BLaER1 treated with 17β-estradiol and CSF1 and Interleukin-3, amounts not matched to agents 10 nM and 100 nM (cell line): ENCODE measurements around the gene STEAP1B.

Experiments
- H3K27ac ChIP-seq, 11 experiments: shearing (Covaris generic); formaldehyde crosslinking; 2 replicates each; pipeline ENCODE4 v1.8.1; 2022
- H3K27me3 ChIP-seq, 11 experiments: shearing (Covaris generic); formaldehyde crosslinking; 2 replicates each; pipeline ENCODE4 v1.8.1; 2022
- H3K36me3 ChIP-seq, 11 experiments: shearing (Covaris generic); formaldehyde crosslinking; 2 replicates each; pipeline ENCODE4 v1.8.1; 2022
- H3K4me1 ChIP-seq, 10 experiments: shearing (Covaris generic); formaldehyde crosslinking; 2 replicates each; pipeline ENCODE4 v1.8.1; 2022
- H3K4me2 ChIP-seq, 11 experiments: shearing (Covaris generic); formaldehyde crosslinking; 2 replicates each; pipeline ENCODE4 v1.8.1; 2022
- H3K4me3 ChIP-seq, 10 experiments: shearing (Covaris generic); formaldehyde crosslinking; 2 replicates each; pipeline ENCODE4 v1.8.1; 2022
- H3K9ac ChIP-seq, 11 experiments: shearing (Covaris generic); formaldehyde crosslinking; 2 replicates each; pipeline ENCODE4 v1.8.1; 2022
- H3K9me3 ChIP-seq, 11 experiments: shearing (Covaris generic); formaldehyde crosslinking; replicated peaks in 1 of 11; 2 replicates each; pipeline ENCODE4 v1.8.1; 2022
- H4K20me1 ChIP-seq, 11 experiments: shearing (Covaris generic); formaldehyde crosslinking; 2 replicates each; pipeline ENCODE4 v1.8.1; 2022
- Cebpa-rat ChIP-seq, 11 experiments: shearing (Covaris generic); IDR thresholded peaks; 2 replicates each; pipeline ENCODE4 v1.8.1; 2022

Gene STEAP1B

DNA sequence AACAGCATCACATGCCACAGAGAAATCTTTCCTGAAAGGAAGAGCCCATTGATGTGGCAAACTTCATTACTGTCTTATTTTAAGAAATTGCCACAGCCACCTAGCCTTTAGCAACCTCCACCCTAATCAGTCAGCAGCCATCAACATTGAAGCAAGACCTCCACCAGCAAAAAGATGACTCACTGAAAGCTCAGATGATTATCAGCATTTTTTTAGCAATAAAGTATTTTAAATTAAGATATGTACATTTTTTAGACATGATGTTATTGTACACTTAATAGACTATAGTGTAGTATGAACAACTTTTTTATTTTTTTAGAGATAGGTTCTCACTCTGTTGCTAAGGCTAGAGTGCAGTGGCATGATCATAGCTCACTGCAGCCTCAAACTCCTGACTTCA is 14.8 kb downstream of the STEAP1B start:
- H3K27ac ChIP-seq = peak overlapping the region in 6 of 11 experiments; percentile 6 to 92 (median 79); a peak in 9 of 22 replicates
- H3K4me2 ChIP-seq = peak overlapping the region in 10 of 11 experiments; percentile 16 to 84 (median 65); a peak in 17 of 22 replicates
- no peak overlapping the region for H3K4me3 ChIP-seq
- TF ChIP-seq Cebpa-rat (IDR thresholded peaks at IDR 0.05) = peak in 2 of 11 experiments; percentile 44 to 62; a peak in 1 of 22 replicates
- peak overlapping the region in 1 of 11 experiments; percentile 63; a peak in 1 of 22 replicates for H3K9ac ChIP-seq
- H3K9me3 ChIP-seq = peaks cover 9 to 38% (median 22%) of the 10 kb centered on the region in 11 experiments
- H4K20me1 ChIP-seq = no peaks in the 10 kb centered on the region
- H3K27me3 ChIP-seq = no peaks in the 10 kb centered on the region
- H3K4me1 ChIP-seq = peaks cover 28 to 94% (median 86%) of the 10 kb centered on the region in 10 experiments
- H3K36me3 ChIP-seq = peaks cover 0 to 11% (median 5%) of the 10 kb centered on the region in 11 experiments; a peak in 7 of 22 replicates

DNA sequence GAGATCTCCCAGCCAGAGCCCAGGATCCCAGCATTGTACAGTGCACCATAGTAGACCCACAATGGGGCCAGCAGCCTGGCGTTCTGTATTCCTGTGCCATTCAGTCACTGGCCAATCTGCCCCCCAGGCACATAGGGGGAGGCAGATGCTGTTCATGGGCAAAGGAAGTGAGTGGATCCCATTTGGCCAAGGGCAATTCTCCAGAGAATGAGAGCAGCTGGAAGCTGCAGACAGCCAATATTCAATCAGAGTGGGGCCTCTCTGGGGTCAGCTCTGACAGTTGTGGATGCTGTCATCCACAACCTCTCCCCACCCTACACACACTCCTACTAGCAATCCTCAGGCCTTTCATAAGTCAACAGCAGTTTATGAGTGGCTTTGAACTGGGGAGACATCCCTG is 17.5 kb downstream of the STEAP1B start:
- peak overlapping the region in 1 of 10 experiments; percentile 7; a peak in 1 of 20 replicates for H3K4me3 ChIP-seq

DNA sequence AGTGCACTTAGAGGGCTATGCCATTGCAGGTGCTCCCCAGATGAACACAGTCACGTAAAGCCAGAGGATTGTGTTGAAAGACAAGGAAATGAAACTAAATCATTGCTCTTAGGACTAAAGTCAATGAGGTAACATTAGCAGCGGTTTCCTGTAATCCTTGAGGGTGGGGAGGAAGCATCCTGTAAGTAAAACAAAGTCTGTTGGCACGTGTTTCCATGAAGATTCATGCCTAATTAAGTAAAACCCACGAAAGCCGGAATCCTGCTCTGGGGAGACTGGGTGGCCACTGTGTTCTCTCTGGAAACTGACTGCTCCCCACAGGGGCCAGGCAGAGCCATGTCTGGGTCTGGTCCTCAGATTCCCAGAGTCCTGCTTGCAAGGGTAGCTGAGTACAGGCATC is 18.3 kb downstream of the STEAP1B start:
- H4K20me1 ChIP-seq = no peaks in the 10 kb centered on the region
- peaks cover 27 to 78% (median 63%) of the 10 kb centered on the region in 10 experiments for H3K4me1 ChIP-seq
- 0 out of 20 replicates have a peak overlapping the region, but pooled peaks of 1 of the 10 experiments have one; percentile 5 for H3K4me3 ChIP-seq
- H3K4me2 ChIP-seq = peak overlapping the region; percentile 57 to 86 (median 74)
- H3K9ac ChIP-seq = peak overlapping the region in 9 of 11 experiments; percentile 52 to 81 (median 65); a peak in 18 of 22 replicates
- peak in 9 of 11 experiments; percentile 57 to 92 (median 85); a peak in 16 of 22 replicates for TF ChIP-seq Cebpa-rat (IDR thresholded peaks at IDR 0.05)
- H3K9me3 ChIP-seq = peaks cover 13 to 38% (median 25%) of the 10 kb centered on the region in 11 experiments
- H3K27me3 ChIP-seq = no peaks in the 10 kb centered on the region
- H3K36me3 ChIP-seq = peaks cover 0 to 11% (median 5%) of the 10 kb centered on the region in 11 experiments; a peak in 7 of 22 replicates
- peak overlapping the region in 10 of 11 experiments; percentile 32 to 92 (median 82); a peak in 19 of 22 replicates for H3K27ac ChIP-seq

More for the DNA sequence above, 17.5 kb downstream of the STEAP1B start:
- Histone ChIP-seq H3K27ac (peak overlapping the region in 9 of 11 experiments; percentile 72 to 92 (median 83); a peak in 18 of 22 replicates), H3K36me3 (peaks cover 0 to 11% (median 5%) of the 10 kb centered on the region in 11 experiments; a peak in 7 of 22 replicates), H3K27me3 (no peaks in the 10 kb centered on the region), H3K9me3 (peaks cover 9 to 38% (median 22%) of the 10 kb centered on the region in 11 experiments), H3K4me2 (peak overlapping the region; percentile 57 to 86 (median 74)), H3K9ac (peak overlapping the region in 8 of 11 experiments; percentile 58 to 81 (median 70); a peak in 14 of 22 replicates), H4K20me1 (no peaks in the 10 kb centered on the region), H3K4me1 (peaks cover 28 to 86% (median 71%) of the 10 kb centered on the region in 10 experiments)
- TF ChIP-seq Cebpa-rat (IDR thresholded peaks at IDR 0.05) = no peak

DNA sequence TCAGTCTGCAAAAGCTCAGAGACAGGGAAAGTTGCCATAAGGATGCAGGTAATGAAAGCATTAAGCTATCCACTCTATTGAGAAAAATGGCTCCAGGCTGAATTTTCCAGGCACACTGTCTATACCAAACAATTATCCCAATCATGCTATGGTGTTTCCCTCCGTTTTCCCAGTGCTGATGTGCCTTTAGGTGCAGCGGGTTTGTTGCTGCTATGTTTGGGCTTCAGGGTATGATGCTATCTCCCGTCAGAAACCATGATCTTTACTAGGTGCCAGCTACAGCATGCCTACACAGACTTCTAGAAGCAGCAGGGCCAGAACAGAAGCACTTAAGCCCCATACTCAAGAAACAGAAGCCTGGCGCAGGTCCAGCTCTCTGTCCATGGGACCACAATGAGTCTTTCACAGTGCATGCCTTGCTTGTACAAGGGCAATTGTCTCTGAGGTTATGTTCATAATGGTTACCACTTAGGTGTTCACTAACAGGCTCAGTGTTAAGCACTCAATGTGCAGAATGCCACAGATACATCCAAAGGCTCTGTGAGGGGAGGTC is 19.4 kb downstream of the STEAP1B start:
- peak overlapping the region in 9 of 11 experiments; percentile 72 to 92 (median 83); a peak in 17 of 22 replicates for H3K27ac ChIP-seq
- no peak for TF ChIP-seq Cebpa-rat (IDR thresholded peaks at IDR 0.05)
- peak overlapping the region in 8 of 11 experiments; percentile 72 to 84 (median 75); a peak in 16 of 22 replicates for H3K4me2 ChIP-seq
- no peaks in the 10 kb centered on the region for H3K27me3 ChIP-seq
- H3K9ac ChIP-seq = peak overlapping the region in 5 of 11 experiments; percentile 45 to 81 (median 75); a peak in 8 of 22 replicates
- no peaks in the 10 kb centered on the region for H4K20me1 ChIP-seq
- H3K4me1 ChIP-seq = peaks cover 20 to 67% (median 52%) of the 10 kb centered on the region in 10 experiments
- peaks cover 0 to 11% (median 5%) of the 10 kb centered on the region in 11 experiments; a peak in 7 of 22 replicates for H3K36me3 ChIP-seq
- no peak overlapping the region for H3K4me3 ChIP-seq
- H3K9me3 ChIP-seq = peaks cover 19 to 45% (median 27%) of the 10 kb centered on the region in 11 experiments

DNA sequence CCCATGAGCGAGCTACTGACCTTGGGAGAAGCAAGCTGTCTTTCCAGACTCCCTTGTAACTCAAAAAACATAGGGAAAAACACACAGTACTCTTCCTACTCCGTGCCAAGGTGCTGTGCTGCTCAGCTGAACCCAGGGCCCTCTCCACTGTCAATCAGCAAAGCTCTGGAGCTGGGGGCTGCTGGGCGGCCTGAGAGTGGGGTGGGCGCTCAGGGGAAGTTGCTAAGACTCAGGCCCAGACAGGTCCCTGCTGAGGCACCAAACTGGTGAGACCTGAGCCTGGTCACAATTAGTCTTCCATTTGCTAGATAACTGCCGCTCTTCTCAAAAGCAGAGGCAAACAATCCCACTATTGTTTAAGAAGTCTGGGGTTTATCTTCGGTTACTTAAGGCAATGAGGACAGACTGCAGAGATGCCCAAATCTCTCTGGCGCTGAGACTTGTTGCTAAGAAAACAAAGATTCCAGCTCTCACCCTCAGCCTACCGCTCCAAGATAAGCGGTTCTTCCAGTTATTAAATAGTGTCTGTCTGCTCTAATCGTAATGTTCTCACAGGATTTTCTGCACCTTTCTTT is 22.0 kb downstream of the STEAP1B start:
- TF ChIP-seq Cebpa-rat (IDR thresholded peaks at IDR 0.05) = no peak
- no peak overlapping the region for H3K4me2 ChIP-seq

DNA sequence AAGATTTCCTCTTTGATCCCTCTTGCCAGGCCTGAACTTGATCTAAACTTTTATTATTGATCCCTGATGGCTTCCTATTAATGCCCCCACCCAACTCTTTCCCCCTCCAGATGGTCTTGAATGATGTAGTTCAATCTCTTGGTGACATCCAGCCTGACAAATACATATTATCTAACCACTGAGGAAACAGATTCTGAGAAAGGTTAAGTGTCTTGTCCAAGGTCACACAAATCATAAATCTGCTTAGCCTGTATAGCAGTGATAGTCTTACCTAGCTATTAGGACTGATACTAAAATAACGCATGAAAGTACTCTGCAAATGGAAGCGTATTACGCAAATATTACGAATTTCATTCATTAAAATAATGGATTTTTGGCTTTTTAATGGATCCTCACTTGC is 22.7 kb downstream of the STEAP1B start:
- Histone ChIP-seq H3K27me3 (no peaks in the 10 kb centered on the region), H3K4me3 (no peak overlapping the region), H3K4me2 (no peak overlapping the region), H3K27ac (peak overlapping the region in 4 of 11 experiments; percentile 19 to 43 (median 32); a peak in 4 of 22 replicates), H3K36me3 (no peaks in the 10 kb centered on the region), H4K20me1 (no peaks in the 10 kb centered on the region), H3K9me3 (peaks cover 0 to 18% (median 13%) of the 10 kb centered on the region in 11 experiments; a peak in 7 of 22 replicates), H3K4me1 (peaks cover 11 to 34% (median 22%) of the 10 kb centered on the region in 10 experiments), H3K9ac (no peak overlapping the region)
- no peak for TF ChIP-seq Cebpa-rat (IDR thresholded peaks at IDR 0.05)

More for the DNA sequence above, 22.0 kb downstream of the STEAP1B start:
- no peaks in the 10 kb centered on the region for H3K27me3 ChIP-seq
- peak overlapping the region in 4 of 11 experiments; percentile 48 to 91 (median 90); a peak in 3 of 22 replicates for H3K27ac ChIP-seq
- no peak overlapping the region for H3K4me3 ChIP-seq
- H3K9me3 ChIP-seq = peaks cover 2 to 25% (median 17%) of the 10 kb centered on the region in 11 experiments; a peak in 13 of 22 replicates
- H3K4me1 ChIP-seq = peaks cover 18 to 41% (median 29%) of the 10 kb centered on the region in 10 experiments
- no peaks in the 10 kb centered on the region for H3K36me3 ChIP-seq
- H4K20me1 ChIP-seq = no peaks in the 10 kb centered on the region
- H3K9ac ChIP-seq = no peak overlapping the region

DNA sequence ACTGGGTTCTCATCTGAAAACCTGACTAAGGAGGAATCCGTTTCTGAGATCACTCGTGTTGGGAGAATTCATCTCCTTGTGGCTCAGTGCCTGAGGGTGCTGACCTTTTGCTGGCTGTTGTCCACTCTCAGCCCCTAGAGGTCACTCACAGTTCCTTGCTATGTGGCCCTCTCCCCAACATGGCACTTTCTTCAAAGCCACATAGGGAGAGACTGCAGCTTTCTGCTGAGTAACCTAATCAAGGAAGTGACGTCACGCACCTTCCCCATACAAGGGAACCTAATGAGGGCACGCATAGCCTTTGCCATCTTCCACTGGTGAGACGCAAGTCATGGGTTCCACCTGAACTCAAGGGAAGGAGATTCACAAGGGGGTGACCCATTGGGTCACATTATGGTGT is 23.2 kb downstream of the STEAP1B start:
- no peak overlapping the region for H3K4me3 ChIP-seq
- H3K27me3 ChIP-seq = no peaks in the 10 kb centered on the region
- no peaks in the 10 kb centered on the region for H4K20me1 ChIP-seq
- peak overlapping the region in 4 of 11 experiments; percentile 19 to 43 (median 32); a peak in 4 of 22 replicates for H3K27ac ChIP-seq
- H3K36me3 ChIP-seq = no peaks in the 10 kb centered on the region
- H3K9ac ChIP-seq = no peak overlapping the region
- no peak for TF ChIP-seq Cebpa-rat (IDR thresholded peaks at IDR 0.05)
- H3K4me1 ChIP-seq = peaks cover 6 to 30% (median 18%) of the 10 kb centered on the region in 10 experiments
- H3K9me3 ChIP-seq = peaks cover 0 to 17% (median 13%) of the 10 kb centered on the region in 11 experiments; a peak in 7 of 22 replicates
- no peak overlapping the region; a peak in 1 of 22 replicates for H3K4me2 ChIP-seq

DNA sequence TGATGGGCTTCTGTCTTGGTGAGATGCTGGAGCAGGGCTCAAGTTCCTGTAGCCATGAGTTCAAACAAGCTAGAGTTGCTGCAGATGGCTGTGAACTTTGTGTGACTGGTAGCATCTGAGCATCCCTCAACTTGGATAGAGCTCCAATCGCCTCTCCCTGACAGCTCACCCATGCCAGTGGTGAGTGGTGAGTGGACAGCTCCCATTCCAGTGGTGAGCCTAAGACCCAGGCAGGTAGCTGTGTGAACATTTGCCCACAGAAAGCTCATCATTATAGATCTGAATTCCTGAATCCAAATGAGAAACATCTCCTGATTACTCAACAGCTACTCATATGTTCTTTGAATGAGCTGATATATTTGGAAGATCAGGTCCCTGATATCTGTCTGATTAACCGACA is 25.3 kb downstream of the STEAP1B start:
- Histone ChIP-seq H3K4me3 (no peak overlapping the region), H3K27me3 (no peaks in the 10 kb centered on the region), H3K36me3 (no peaks in the 10 kb centered on the region), H3K9ac (no peak overlapping the region), H3K27ac (no peak overlapping the region), H3K4me1 (peaks cover 0 to 13% (median 5%) of the 10 kb centered on the region in 10 experiments; a peak in 10 of 20 replicates), H3K4me2 (no peak overlapping the region), H4K20me1 (no peaks in the 10 kb centered on the region), H3K9me3 (peaks cover 0 to 17% (median 13%) of the 10 kb centered on the region in 11 experiments; a peak in 8 of 22 replicates)
- TF ChIP-seq Cebpa-rat (IDR thresholded peaks at IDR 0.05) = no peak
